Spinal cord (tissue), 4 donors: ENCODE results near the gene NEURL1B. TPM values are rescaled to one million over a fixed set of nuclear protein-coding genes. Genes with fewer than 3 reads are reported as not detected.

Experiments used
- polyA plus RNA-seq, 2 donors: library from polyadenylated mRNA; unstranded; fragments of 120-200 nt; gene quantifications; one replicate each; pipeline ENCODE4 v1.2.1, GENCODE V29; 2013; ENCODE audit not compliant: insufficient read length in 2 of 2
- small RNA-seq: library from RNA; depleted of rRNA; stranded (forward); fragments of <200 nt; gene quantifications from one replicate; pipeline ENCODE3, GENCODE V24; 2014; ENCODE audit warnings: low replicate concordance
- total RNA-seq, 2 donors: library from RNA; depleted of rRNA in 1 of 2; stranded (reverse); fragments of 120-200 nt in 1 of 2; fragments of >200 nt in 1 of 2; gene quantifications; one replicate each; pipeline versions ENCODE4 v1.2.3 to v1.2.4, GENCODE V29; 2013 to 2014

The NEURL1B gene
- total and polyA plus RNA-seq, 4 donors, result 8.5 to 17.4 (median 16.5) TPM

Small RNA genes within 50 kb of the gene (small RNA-seq; reads per million reads assigned to genes)
- not detected for gene AC027309.2
- gene MIR5003, result not detected

Other genes starting within 250 kb of the NEURL1B start
- 10 to 100 TPM; 18.3 to 25.6 TPM for gene SH3PXD2B, start 186.7 kb upstream of the NEURL1B start, total RNA-seq
- 10 to 100 TPM; 59.4 to 64.8 TPM for gene SH3PXD2B, start 186.7 kb upstream of the NEURL1B start, polyA plus RNA-seq
- gene DUSP1, start 129.9 kb downstream of the NEURL1B start, total RNA-seq, result 100 to 1,000 TPM; 141 to 170 TPM
- 10 to 100 TPM; 31.3 to 73.8 TPM for gene DUSP1, start 129.9 kb downstream of the NEURL1B start, polyA plus RNA-seq
- 10 to 100 TPM; 46.2 to 86.9 TPM for gene ERGIC1, start 193.0 kb downstream of the NEURL1B start, total RNA-seq
- 100 to 1,000 TPM in 1 of 2 donors, 10 to 100 TPM in 1; 90.3 to 110 TPM for gene ERGIC1, start 193.0 kb downstream of the NEURL1B start, polyA plus RNA-seq